Stimulated activated CD4-positive, alpha-beta T cell treated with anti-CD3 and anti-CD28 coated beads, Interleukin-15, amount 100 ng/mL, for 1 hour (primary cell): ENCODE results near the gene PCDH20.
"Not testable (repeated sequence)": the region's sequence is repeated elsewhere in the genome, so short reads cannot be mapped to it uniquely, and the experiment has no call there.

Experiments used
- DNase-seq, 2 donors: peaks; one replicate each; pipeline ENCODE4 v3.0.0-alpha.2; 2020; ENCODE audit warnings: low read depth in 1 of 2, low spot score in 1 of 2

PCDH20 gene

GRCh38 chr13:61415749-61416148 is at the start of gene PCDH20:
PCDH20 (minus strand) TSS chr13:61415849; CDS start chr13:61415158, 691 bp downstream.
- DNase-seq = no peak

GRCh38 chr13:61463024-61463423 is 47.4 kb upstream of the PCDH20 start:
- DNase-seq = no peak

- DNase-seq = no peak
Measured at GRCh38 chr13:61453121-61453520, 37.5 kb upstream of the PCDH20 start.

- no peak for DNase-seq
Measured at GRCh38 chr13:61432029-61432428, 16.4 kb upstream of the PCDH20 start.

- DNase-seq = no peak
Measured at GRCh38 chr13:61423915-61424314, 8.3 kb upstream of the PCDH20 start.

- no peak for DNase-seq
Measured at GRCh38 chr13:61417086-61417570, 1.5 kb upstream of the PCDH20 start.

- DNase-seq = no peak
Measured at GRCh38 chr13:61415058-61415721, 459 bp downstream of the PCDH20 start.

GRCh38 chr13:61414686-61415057 is 977 bp downstream of the PCDH20 start:
- DNase-seq = no peak

GRCh38 chr13:61413572-61414535 is 1.8 kb downstream of the PCDH20 start:
- no peak for DNase-seq

GRCh38 chr13:61410669-61411297 is 4.9 kb downstream of the PCDH20 start:
- DNase-seq = no peak

GRCh38 chr13:61410266-61410665 is 5.4 kb downstream of the PCDH20 start:
- no peak for DNase-seq

- no peak for DNase-seq
Measured at GRCh38 chr13:61408571-61408970, 7.1 kb downstream of the PCDH20 start.

GRCh38 chr13:61406275-61406674 is 9.4 kb downstream of the PCDH20 start:
- no peak for DNase-seq

- DNase-seq = no peak
Measured at GRCh38 chr13:61396121-61396520, 19.5 kb downstream of the PCDH20 start.

- DNase-seq = no peak
Measured at GRCh38 chr13:61391426-61391825, 24.2 kb downstream of the PCDH20 start.

- DNase-seq = no peak
Measured at GRCh38 chr13:61387694-61388093, 28.0 kb downstream of the PCDH20 start.

- DNase-seq = no peak
Measured at GRCh38 chr13:61383111-61383510, 32.5 kb downstream of the PCDH20 start.

GRCh38 chr13:61370520-61370919 is 45.1 kb downstream of the PCDH20 start:
- DNase-seq = no peak

- DNase-seq = not testable (repeated sequence)
Measured at GRCh38 chr13:61364690-61365089, 51.0 kb downstream of the PCDH20 start.

GRCh38 chr13:61362522-61362921 is 53.1 kb downstream of the PCDH20 start:
- no peak for DNase-seq
